DND-41 (cell line): ENCODE measurements around the gene RGMA.

Experiments
- CTCF ChIP-seq: IDR thresholded peaks from 2 replicates; pipeline ENCODE4 v1.5.1; 2012; ENCODE audit warnings: borderline replicate concordance, low read length, moderate library complexity, mild to moderate bottlenecking; ENCODE audit not compliant: poor library complexity, severe bottlenecking; ENCODE audit errors: extremely low read depth
- EZH2 ChIP-seq: IDR thresholded peaks from 3 replicates; pipeline ENCODE4 v1.6.1; 2012; ENCODE audit warnings: borderline replicate concordance, low read depth, mild to moderate bottlenecking, moderate library complexity, low read length, inconsistent platforms; ENCODE audit not compliant: severe bottlenecking

DNA sequence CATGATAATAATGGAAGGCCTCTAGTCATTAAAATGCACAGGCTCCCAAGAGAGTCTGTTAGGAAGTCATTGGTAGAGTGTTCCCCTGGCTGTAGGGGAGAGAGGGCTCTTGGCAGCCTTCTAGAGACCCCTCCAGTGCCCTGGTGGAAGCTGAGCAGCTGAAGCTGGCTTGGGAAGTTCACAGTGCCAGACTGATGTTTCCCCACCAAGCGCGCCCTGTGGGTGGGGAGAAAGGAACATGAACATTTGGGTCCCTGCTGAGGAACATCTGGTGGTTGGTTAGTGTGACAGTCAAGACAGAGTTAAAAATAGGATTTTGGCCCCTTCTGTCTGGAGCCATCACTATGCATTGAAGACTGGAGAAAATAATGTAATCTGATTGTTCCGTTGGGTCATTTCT lies 37.1 kb upstream of the RGMA start:
- TF ChIP-seq CTCF (no peak), EZH2 (no peak)
